Measurements from ENCODE around the gene EREG. TPM values are rescaled to one million over a fixed set of nuclear protein-coding genes. Genes with fewer than 3 reads are reported as not detected.

Gene EREG
- total and polyA plus RNA-seq, 10 of the 15 experiments (the other 5 are each of a cell fraction or from before 2014, with no cell fraction given) = not detected

- no peaks in the 10 kb centered on the region for H4K20me1 ChIP-seq (ENCODE audit: control insufficient read depth, insufficient read depth)
- no peak overlapping the region for H2AFZ ChIP-seq (ENCODE audit: control insufficient read depth, low read depth, low read length)
- no peaks in the 10 kb centered on the region for H3K36me3 ChIP-seq (ENCODE audit: control insufficient read depth in 2 of 2, insufficient read depth in 2 of 2, low read length in 1 of 2)
- in situ Hi-C loops (cut with MboI) = no loop called here
- ATAC-seq (peak; percentile 94), DNase-seq (ENCODE audit: low read depth, low spot score) (peak; percentile 13), FAIRE-seq (peak; percentile 27)
- no peaks in the 10 kb centered on the region; the same call in 2 of the 3 replicates for H3K9me3 ChIP-seq (replicated peaks; ENCODE audit: control insufficient read depth, insufficient read depth, low read length)
- WGBS (ENCODE audit: insufficient coverage, insufficient replicate concordance, low lambda C conversion rate, missing lambda C conversion rate) = 7% methylated on average over 5 of the region's 5 CpGs
- BruUV-seq (replicated peaks) = no TSS peak
- intact Hi-C loops (cut with micrococcal nuclease; ENCODE audit: unreplicated experiment) = no loop called here
- TF ChIP-seq CREM (IDR thresholded peaks at IDR 0.05; ENCODE audit: low read depth) (no peak), EP300 (IDR thresholded peaks at IDR 0.05; ENCODE audit: borderline replicate concordance in 1 of 2, control insufficient read depth in 1 of 2, low read depth in 2 of 2, low read length in 2 of 2) (peak in 1 of 2 experiments; percentile 26; a peak in 1 of 4 replicates), CBX5 (IDR thresholded peaks at IDR 0.05; ENCODE audit: low read depth) (no peak), TCF12 (IDR thresholded peaks at IDR 0.05; ENCODE audit: low read depth, low read length) (no peak), SIX5 (IDR thresholded peaks at IDR 0.05; ENCODE audit: low read depth, low read length, severe bottlenecking) (no peak), FOS (IDR thresholded peaks at IDR 0.05; ENCODE audit: borderline replicate concordance, extremely low read depth, insufficient read length) (no peak), CREB1 (IDR thresholded peaks at IDR 0.05; ENCODE audit: low read depth) (no peak), MYB (IDR thresholded peaks at IDR 0.05; ENCODE audit: borderline replicate concordance, low read depth, low read length) (no peak), SPI1 (IDR thresholded peaks at IDR 0.05; ENCODE audit: borderline replicate concordance, insufficient read depth, low read depth, low read length) (peak; percentile 88; the same call in 1 of the 2 replicates), USF2 (IDR thresholded peaks at IDR 0.05; ENCODE audit: borderline replicate concordance, low read depth, low read length) (no peak), NFXL1 (IDR thresholded peaks at IDR 0.05; ENCODE audit: borderline replicate concordance) (no peak)
- ChIA-PET RAD21 (ENCODE audit: unreplicated experiment) (no interaction called here), SMC1A (ENCODE audit: uncharacterized antibody, unreplicated experiment) (interaction anchor here (1.3 kb wide), 1 partner anchor 24 kb away, joined by 4 read pairs; no protein-coding TSS in a partner anchor), CTCF (no interaction called here), POLR2A (no interaction called here)
- peaks cover 0 to 1% of the 10 kb centered on the region in 2 experiments; a peak in 1 of 4 replicates for H3K27me3 ChIP-seq (replicated peaks in 1 of 2; ENCODE audit: control insufficient read depth in 2 of 2, insufficient read depth in 2 of 2, low read length in 1 of 2)
- H3K4me3 ChIP-seq = no peak overlapping the region
- H3K79me2 ChIP-seq (ENCODE audit: control insufficient read depth, insufficient read depth, low read length) = no peaks in the 10 kb centered on the region
- H3K4me1 ChIP-seq (ENCODE audit: control insufficient read depth, insufficient read depth, low read length) = peaks cover 3% of the 10 kb centered on the region
- no peak overlapping the region for H3K4me2 ChIP-seq (ENCODE audit: control insufficient read depth, insufficient read depth)
- H3K9ac ChIP-seq (ENCODE audit: control insufficient read depth, insufficient read depth, low read length) = no peak overlapping the region
- H3K27ac ChIP-seq (ENCODE audit: control insufficient read depth, insufficient read depth) = no peak overlapping the region
These were observed 37.9 kb downstream of the EREG start for GRCh38 chr4:74402692-74403456.

Measured in GM12878 (cell line).